SH-SY5Y (cell line): ENCODE results near the gene ACOT11.

ENCODE experiments used
- GATA2 ChIP-seq: IDR thresholded peaks from 2 replicates; pipeline ENCODE4 v1.6.1; 2011; ENCODE audit warnings: mild to moderate bottlenecking, low read depth, low read length
- GATA3 ChIP-seq: IDR thresholded peaks from 2 replicates; pipeline ENCODE4 v1.6.1; 2011; ENCODE audit warnings: low read depth, mild to moderate bottlenecking, low read length, moderate library complexity

The ACOT11 gene

GRCh38 chr1:54570161-54570560 is 22.1 kb downstream of the ACOT11 start:
- TF ChIP-seq GATA2 (no peak), GATA3 (no peak)

- TF ChIP-seq GATA2 (no peak), GATA3 (no peak)
Observed at GRCh38 chr1:54571326-54571725, 23.3 kb downstream of the ACOT11 start.

DNA sequence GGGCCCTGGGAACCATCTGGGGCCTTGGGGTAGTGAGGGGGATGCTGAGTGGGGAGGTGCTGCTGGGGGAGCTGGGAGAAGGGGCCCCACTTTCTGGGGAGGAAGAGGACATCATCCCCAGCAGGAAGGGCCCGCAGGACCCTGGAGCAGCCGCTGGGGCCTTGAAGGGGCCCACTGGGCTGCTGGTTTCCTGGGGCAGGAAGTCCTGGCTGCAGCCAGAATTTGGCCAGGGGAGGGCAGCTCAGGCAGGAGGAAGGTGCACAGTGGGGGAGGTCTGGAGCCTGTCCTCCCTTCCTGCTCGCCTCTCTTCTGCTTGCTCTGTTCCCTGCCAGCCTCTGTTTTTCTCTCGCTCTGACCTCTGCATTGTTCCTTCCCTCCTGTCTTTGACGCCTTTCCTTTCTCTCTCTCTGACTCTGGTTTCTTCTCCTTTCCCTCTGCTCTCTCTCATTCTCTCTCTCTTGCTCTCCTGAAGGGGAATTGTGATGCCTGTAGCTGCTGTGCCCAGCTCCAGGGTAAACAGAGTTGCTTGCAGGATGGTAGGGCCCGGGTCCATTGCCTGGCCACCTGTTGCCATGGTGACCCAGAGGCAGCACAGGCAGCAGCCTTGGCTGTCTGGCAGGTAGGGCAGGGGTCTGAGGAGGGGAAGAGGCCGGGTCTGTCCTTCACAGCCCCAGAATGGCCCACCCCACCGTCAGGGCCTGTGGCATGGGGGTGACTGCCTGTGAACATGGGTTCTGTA is 23.9 kb downstream of the ACOT11 start:
- no peak for TF ChIP-seq GATA2
- no peak for TF ChIP-seq GATA3

DNA sequence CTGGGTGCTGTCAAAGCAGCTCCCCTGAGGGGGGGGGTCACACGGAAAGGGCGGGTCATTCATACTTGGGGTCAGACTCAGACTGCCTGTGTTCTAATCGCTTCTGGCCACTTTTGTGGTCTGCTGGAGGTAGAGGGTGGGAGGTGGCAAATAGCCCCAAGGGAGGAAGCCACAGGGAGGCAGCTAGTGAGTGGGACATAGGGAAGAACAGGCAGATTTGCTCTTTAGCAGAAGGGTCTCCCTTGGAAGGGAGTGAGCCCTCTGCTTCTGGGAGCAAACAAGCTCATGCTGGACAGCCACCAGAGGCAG is 24.5 kb downstream of the ACOT11 start:
- TF ChIP-seq GATA3: no peak

GRCh38 chr1:54574158-54574778 is 26.2 kb downstream of the ACOT11 start:
- TF ChIP-seq GATA3: no peak
- no peak for TF ChIP-seq GATA2

GRCh38 chr1:54575161-54575560 is 27.1 kb downstream of the ACOT11 start:
- TF ChIP-seq GATA3 (no peak), GATA2 (no peak)

GRCh38 chr1:54575605-54576290 is 27.7 kb downstream of the ACOT11 start:
- TF ChIP-seq GATA2 (no peak), GATA3 (no peak)

DNA sequence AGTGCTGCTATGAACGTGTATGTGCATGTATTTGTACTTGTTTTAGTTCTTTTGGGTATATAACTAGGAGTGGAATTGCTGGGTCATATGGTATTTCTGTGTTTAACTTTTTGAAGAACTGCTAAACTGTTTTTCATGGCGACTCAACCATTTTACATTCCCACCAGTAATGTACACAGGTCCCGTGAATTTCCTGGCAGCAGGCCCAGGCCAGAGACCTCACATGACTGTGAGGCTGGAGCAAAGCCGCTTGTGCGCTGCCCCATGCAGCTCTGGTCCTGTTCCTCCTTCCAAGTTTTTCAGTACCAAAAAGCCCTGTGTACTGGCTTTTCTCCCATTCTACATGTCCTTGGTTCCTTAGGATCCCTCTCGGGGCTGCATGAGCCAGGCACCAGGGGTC is 29.6 kb downstream of the ACOT11 start:
- TF ChIP-seq GATA2 (no peak), GATA3 (no peak)

DNA sequence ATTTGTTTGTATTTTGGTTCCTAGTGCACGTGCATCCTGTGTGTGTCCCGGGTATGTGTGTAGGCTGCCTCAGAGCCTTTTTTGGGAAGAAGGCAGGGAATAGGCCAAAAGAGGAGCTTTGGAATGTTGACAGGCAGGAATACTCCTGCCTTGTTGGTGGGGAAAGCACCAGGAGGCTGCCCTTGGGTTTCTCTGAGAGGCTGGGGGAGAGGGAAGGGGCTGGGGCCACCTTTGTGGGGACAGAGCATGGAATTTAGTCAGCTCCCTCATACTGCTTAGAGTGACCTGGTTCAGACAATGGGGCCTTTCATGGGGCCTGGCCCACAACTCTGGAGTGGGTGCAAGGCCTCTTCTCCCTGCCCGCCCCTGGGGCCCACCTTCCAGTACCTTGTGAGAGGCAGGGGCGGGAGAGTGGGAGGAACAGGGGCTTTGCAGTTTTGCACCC is 31.3 kb downstream of the ACOT11 start:
- no peak for TF ChIP-seq GATA3
- no peak for TF ChIP-seq GATA2

DNA sequence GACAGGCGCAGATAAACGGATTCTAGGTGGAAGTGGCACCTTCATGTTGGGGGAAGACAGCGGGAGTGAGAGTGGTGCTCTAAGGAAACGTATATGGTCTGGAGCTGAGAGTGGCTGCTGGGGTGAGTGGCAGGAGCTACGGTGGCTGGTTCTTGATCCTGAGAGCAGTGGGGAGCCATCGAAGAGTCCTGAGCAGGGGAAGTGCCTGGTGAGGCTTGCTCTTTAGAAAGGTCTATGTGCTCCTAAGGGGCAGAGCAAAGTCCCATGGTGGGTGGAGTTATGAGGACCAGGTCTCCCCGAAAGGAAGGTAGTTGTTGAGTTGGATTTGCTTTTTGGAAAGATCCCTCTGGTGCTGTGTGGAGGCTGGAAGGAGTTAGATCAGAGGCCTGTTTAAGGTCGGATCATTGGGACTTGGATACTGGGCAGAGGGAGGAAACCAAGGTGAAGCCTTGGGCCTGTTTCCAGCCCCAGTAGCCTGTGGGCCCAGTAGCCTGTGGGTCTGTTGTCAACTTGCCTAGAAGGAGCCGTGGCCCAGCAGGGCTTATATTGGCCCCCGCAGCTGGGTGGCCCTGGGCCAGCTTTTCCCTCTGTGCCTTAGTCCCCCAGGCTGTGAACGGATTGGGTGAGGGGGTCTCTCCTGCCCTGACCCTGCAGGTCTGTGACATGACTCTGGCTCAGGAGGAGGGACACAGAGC is 33.0 kb downstream of the ACOT11 start:
- no peak for TF ChIP-seq GATA2
- no peak for TF ChIP-seq GATA3

DNA sequence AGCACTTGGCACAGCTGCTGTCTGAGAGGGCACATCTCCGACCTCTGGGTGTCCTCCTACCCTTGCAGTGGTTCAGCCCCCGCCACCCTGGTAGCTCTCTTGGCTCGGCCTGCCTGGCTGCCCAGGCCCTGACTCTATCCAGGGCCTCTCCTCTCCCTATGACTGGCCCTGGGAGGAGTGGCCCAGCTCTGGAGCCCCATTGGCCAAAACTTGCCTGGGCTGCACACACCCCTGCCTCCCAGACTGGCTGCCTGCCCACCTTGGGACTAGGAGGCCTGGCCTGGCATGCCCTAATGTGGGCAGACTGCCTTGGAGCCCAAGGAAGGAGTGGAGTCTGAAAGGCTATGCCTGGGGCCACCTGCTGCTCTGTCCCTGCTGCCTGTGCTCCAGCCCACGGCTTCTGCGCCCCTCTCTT is 33.6 kb downstream of the ACOT11 start:
- TF ChIP-seq GATA3: no peak

- no peak for TF ChIP-seq GATA2
- TF ChIP-seq GATA3: no peak
Observed at GRCh38 chr1:54582566-54583306, 34.7 kb downstream of the ACOT11 start.

DNA sequence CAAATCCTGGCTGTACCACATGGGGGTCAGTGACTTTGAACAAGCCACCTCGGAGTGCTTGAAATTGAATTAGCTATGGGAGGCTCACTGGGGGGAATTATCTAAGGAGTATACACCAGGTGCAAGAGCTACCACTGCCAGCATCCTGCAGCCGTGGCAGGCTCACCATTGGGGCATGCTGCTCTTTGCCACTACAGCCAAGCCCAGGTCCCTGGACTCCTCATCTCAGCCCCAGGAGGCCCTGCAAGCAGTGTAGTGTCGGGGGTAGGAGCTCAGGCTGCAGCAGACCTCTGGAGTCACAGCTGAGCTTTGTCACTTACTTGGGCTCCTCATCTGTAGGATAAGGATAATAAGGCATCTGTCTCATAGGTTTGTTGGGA is 35.3 kb downstream of the ACOT11 start:
- TF ChIP-seq GATA2 (no peak), GATA3 (no peak)

DNA sequence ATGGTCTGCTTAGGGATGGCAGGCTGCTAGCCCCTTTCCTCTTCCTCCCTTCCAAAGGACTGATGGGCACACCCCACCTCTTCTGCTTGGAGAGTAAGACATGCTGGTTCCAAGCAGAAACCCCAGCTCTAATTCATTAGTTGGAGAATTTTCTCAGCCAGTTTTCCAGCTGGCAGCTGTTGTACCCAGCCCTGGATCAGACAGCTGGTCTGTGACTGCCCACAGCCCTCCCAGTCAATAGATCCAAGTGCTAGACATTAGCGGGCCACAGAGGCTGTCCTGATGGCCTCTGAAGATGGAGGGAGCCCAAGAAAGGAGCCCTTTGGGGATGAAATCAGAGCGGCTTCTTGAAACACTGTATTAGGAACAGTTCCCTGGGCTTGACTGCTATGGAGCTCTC is 35.8 kb downstream of the ACOT11 start:
- TF ChIP-seq GATA3: no peak
- no peak for TF ChIP-seq GATA2
